Astrocyte (in vitro differentiated cells and primary cell): Measurements from ENCODE around the gene TLK2. TPM values are rescaled to one million over a fixed set of nuclear protein-coding genes. Genes with fewer than 3 reads are reported as not detected.

Experiments used
- DNase-seq: peaks from one replicate; pipeline ENCODE4 v3.0.0-alpha.2; 2010; ENCODE audit warnings: low read depth
- FAIRE-seq: peaks from 2 replicates; lab custom pipeline; 2011; peaks lifted over from hg19 to GRCh38; lab: Jason Lieb, UNC
- H2AFZ ChIP-seq: 2 replicates; pipeline ENCODE4 v1.6.0; 2012; ENCODE audit warnings: low read depth, low read length, inconsistent platforms
- H3K27ac ChIP-seq: 2 replicates; pipeline ENCODE4 v1.5.1; 2011; ENCODE audit warnings: low read depth, low read length, inconsistent platforms
- H3K27me3 ChIP-seq: 2 replicates; pipeline ENCODE4 v1.6.0; 2011; ENCODE audit warnings: low read length, inconsistent platforms; ENCODE audit not compliant: insufficient read depth
- H3K36me3 ChIP-seq: 2 replicates; pipeline ENCODE4 v1.5.1; 2011; ENCODE audit warnings: low read length, inconsistent platforms; ENCODE audit not compliant: insufficient read depth
- H3K4me1 ChIP-seq: 2 replicates; pipeline ENCODE4 v1.5.1; 2011; ENCODE audit warnings: low read length, inconsistent platforms; ENCODE audit not compliant: insufficient read depth
- H3K4me2 ChIP-seq: 2 replicates; pipeline ENCODE4 v1.6.0; 2012; ENCODE audit warnings: low read length, inconsistent platforms
- H3K4me3 ChIP-seq: 2 replicates; pipeline ENCODE4 v1.5.1; 2011; ENCODE audit warnings: low read depth, mild to moderate bottlenecking, low read length, inconsistent platforms; ENCODE audit not compliant: insufficient read depth
- H3K79me2 ChIP-seq: 2 replicates; pipeline ENCODE4 v1.6.0; 2012; ENCODE audit warnings: mild to moderate bottlenecking, low read length, inconsistent platforms; ENCODE audit not compliant: insufficient read depth
- H3K9ac ChIP-seq: 2 replicates; pipeline ENCODE4 v1.6.0; 2012; ENCODE audit warnings: mild to moderate bottlenecking, low read length, inconsistent platforms
- H3K9me3 ChIP-seq: 2 replicates; pipeline ENCODE4 v1.5.1; 2012; ENCODE audit warnings: low read depth, mild to moderate bottlenecking, low read length, inconsistent platforms; ENCODE audit not compliant: insufficient read depth
- H4K20me1 ChIP-seq: 2 replicates; pipeline ENCODE4 v1.6.0; 2012; ENCODE audit warnings: low read length, inconsistent platforms; ENCODE audit not compliant: insufficient read depth
- H3K27ac Mint-ChIP-seq: one replicate; pipeline ENCODE4 v1.8.0; 2021; ENCODE audit warnings: mild to moderate bottlenecking, mixed read lengths; ENCODE audit not compliant: unreplicated experiment
- H3K27me3 Mint-ChIP-seq: one replicate; pipeline ENCODE4 v1.8.0; 2021; ENCODE audit warnings: low read depth, mixed read lengths; ENCODE audit not compliant: unreplicated experiment
- H3K36me3 Mint-ChIP-seq: one replicate; pipeline ENCODE4 v1.8.0; 2021; ENCODE audit warnings: low read depth, mixed read lengths; ENCODE audit not compliant: unreplicated experiment
- H3K4me1 Mint-ChIP-seq: one replicate; pipeline ENCODE4 v1.8.0; 2021; ENCODE audit warnings: low read depth, mixed read lengths; ENCODE audit not compliant: unreplicated experiment
- H3K4me3 Mint-ChIP-seq: one replicate; pipeline ENCODE4 v1.8.0; 2021; ENCODE audit warnings: mild to moderate bottlenecking, moderate library complexity, mixed read lengths; ENCODE audit not compliant: unreplicated experiment
- H3K9me3 Mint-ChIP-seq: one replicate; pipeline ENCODE4 v1.8.0; 2021; ENCODE audit warnings: mild to moderate bottlenecking, mixed read lengths; ENCODE audit not compliant: unreplicated experiment
- EZH2 ChIP-seq: IDR thresholded peaks from 2 replicates; pipeline ENCODE4 v1.6.1; 2012; ENCODE audit warnings: mild to moderate bottlenecking, low read length, inconsistent platforms; ENCODE audit not compliant: insufficient read depth
- total RNA-seq: library from RNA; stranded (reverse); gene quantifications from 2 replicates; pipeline ENCODE4 v1.2.1, GENCODE V29; 2021
- TF ChIP-seq, protein P1 (sequence below): IDR thresholded peaks from 2 replicates; pipeline ENCODE4 v1.5.1; 2011; ENCODE audit warnings: low read depth, mild to moderate bottlenecking, inconsistent platforms, low read length, moderate library complexity; ENCODE audit not compliant: insufficient read depth

Gene TLK2
- total RNA-seq, 1 donor from 2014 or later, result 53.0 TPM

DNA sequence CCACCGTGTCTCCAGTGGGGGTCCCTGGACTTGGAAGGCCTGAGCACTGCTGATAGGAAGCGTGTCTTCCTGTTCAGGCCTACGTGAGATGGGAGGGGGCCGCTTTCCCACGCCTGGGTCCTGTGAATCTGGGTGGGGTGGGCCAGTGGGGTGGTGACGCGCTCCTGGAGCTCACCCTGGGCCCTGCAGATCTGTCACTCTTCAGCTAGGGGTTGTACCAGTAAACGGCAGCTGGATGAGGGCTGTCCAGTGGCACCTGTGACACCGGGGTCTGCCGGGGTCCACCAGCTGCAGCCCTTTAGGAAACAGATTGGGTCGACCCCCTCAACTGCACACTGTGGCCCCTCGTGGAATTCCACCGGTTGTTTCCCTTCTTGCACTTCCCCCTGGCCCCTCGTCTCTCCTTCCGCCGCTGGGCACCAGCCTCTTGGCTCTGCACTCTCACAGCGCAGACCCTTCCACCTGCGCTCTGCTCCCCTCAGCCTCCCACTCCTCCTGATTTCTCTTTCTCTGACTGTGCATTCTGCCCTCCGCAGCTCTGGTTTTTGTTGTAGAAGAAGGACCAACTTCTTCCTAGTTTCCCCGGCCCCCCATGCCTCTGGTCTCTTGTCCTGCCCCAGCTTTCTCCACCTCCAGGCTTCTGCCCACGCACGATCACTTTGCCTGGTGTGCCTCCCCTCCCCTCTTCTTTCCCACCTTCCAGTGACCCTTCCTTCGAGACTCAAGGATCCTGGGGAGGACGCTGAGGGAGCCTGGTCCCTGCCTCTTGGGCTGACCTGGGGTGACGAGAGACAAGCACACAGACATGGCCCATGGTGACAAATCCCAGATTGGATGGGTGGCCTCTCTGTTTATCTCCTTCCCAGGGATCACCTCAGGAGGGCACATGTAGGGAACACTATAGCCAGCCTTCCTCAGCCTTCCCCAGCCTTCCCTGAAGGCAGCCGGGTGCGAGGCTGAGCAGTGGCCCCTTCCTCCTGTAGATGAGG lies 153.6 kb downstream of the TLK2 start:
- H3K4me3 ChIP-seq, result no peak overlapping the region
- H3K27me3 ChIP-seq, result no peaks in the 10 kb centered on the region
- no peak overlapping the region for H3K4me3 Mint-ChIP-seq
- H3K36me3 Mint-ChIP-seq, result peaks cover 23% of the 10 kb centered on the region
- H3K36me3 ChIP-seq, result peaks cover 5% of the 10 kb centered on the region
- no peak for DNase-seq
- H4K20me1 ChIP-seq, result peaks cover 85% of the 10 kb centered on the region
- no peaks in the 10 kb centered on the region for H3K27me3 Mint-ChIP-seq
- no peaks in the 10 kb centered on the region for H3K9me3 Mint-ChIP-seq
- TF ChIP-seq, protein P1, sequence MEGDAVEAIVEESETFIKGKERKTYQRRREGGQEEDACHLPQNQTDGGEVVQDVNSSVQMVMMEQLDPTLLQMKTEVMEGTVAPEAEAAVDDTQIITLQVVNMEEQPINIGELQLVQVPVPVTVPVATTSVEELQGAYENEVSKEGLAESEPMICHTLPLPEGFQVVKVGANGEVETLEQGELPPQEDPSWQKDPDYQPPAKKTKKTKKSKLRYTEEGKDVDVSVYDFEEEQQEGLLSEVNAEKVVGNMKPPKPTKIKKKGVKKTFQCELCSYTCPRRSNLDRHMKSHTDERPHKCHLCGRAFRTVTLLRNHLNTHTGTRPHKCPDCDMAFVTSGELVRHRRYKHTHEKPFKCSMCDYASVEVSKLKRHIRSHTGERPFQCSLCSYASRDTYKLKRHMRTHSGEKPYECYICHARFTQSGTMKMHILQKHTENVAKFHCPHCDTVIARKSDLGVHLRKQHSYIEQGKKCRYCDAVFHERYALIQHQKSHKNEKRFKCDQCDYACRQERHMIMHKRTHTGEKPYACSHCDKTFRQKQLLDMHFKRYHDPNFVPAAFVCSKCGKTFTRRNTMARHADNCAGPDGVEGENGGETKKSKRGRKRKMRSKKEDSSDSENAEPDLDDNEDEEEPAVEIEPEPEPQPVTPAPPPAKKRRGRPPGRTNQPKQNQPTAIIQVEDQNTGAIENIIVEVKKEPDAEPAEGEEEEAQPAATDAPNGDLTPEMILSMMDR, result no peak
- TF ChIP-seq EZH2, result no peak
- peak overlapping the region; percentile 96 for H3K27ac Mint-ChIP-seq
- H3K79me2 ChIP-seq, result peaks cover 97% of the 10 kb centered on the region
- H2AFZ ChIP-seq, result no peak overlapping the region
- no peaks in the 10 kb centered on the region for H3K9me3 ChIP-seq
- no peak overlapping the region for H3K27ac ChIP-seq
- peak overlapping the region; percentile 99 for H3K4me2 ChIP-seq
- peaks cover 48% of the 10 kb centered on the region for H3K4me1 Mint-ChIP-seq
- H3K4me1 ChIP-seq, result peaks cover 43% of the 10 kb centered on the region
- no peak overlapping the region for H3K9ac ChIP-seq
- no peak for FAIRE-seq

DNA sequence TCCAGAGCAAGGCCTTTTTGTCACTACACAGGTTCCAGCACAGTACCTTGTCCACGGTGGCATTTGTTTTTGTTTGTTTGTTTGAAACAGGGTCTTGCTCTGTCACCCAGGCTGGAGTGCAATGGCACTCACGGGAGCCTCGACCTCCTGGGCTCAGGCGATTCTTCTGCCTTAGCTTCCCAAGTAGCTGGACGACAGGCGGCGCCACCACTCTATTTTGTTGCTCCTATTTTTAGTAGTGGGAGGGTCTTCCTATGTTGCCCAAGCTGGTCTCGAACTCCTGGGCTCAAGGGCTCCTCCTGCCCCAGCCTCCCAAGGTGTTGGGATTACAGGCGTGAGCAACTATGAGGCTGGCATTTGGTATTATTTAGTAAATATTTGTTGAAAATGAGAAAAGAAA lies 159.2 kb downstream of the TLK2 start:
- peaks cover 93% of the 10 kb centered on the region for H3K79me2 ChIP-seq
- H3K36me3 ChIP-seq, result peaks cover 8% of the 10 kb centered on the region
- H3K9me3 ChIP-seq, result no peaks in the 10 kb centered on the region
- FAIRE-seq, result no peak
- no peak overlapping the region for H3K4me3 Mint-ChIP-seq
- no peak overlapping the region for H3K27ac ChIP-seq
- DNase-seq, result no peak
- H3K4me3 ChIP-seq, result no peak overlapping the region
- no peaks in the 10 kb centered on the region for H3K9me3 Mint-ChIP-seq
- no peak overlapping the region for H2AFZ ChIP-seq
- peak overlapping the region; percentile 14 for H3K9ac ChIP-seq
- H3K4me2 ChIP-seq, result no peak overlapping the region
- peaks cover 81% of the 10 kb centered on the region for H4K20me1 ChIP-seq
- H3K27ac Mint-ChIP-seq, result no peak overlapping the region
- H3K27me3 Mint-ChIP-seq, result no peaks in the 10 kb centered on the region
- H3K4me1 Mint-ChIP-seq, result peaks cover 19% of the 10 kb centered on the region
- TF ChIP-seq, protein P1, result no peak
- TF ChIP-seq EZH2, result no peak
- H3K36me3 Mint-ChIP-seq, result peaks cover 15% of the 10 kb centered on the region
- no peaks in the 10 kb centered on the region for H3K27me3 ChIP-seq
- H3K4me1 ChIP-seq, result peaks cover 8% of the 10 kb centered on the region

DNA sequence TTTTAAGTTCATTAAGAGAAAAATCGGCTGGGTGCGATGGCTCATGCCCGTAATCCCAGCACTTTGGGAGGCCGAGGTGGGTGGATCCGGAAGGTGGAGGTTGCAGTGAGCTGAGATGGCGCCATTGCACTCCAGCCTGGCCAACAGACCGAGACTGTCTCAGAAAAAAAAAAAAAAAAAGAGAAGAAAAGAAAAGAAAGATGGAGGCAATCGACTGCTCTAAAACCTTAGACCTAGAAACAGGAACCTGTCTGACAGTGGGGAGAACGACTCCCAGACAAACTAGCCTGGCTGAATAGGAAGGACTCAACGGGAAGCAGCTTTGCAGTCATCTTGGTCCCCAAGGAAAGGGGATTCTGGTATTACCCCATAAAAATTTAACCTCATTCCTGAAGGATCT lies 162.5 kb downstream of the TLK2 start:
- Mint-ChIP-seq H3K27ac (peak overlapping the region; percentile 14), H3K36me3 (peaks cover 11% of the 10 kb centered on the region), H3K4me1 (peaks cover 4% of the 10 kb centered on the region), H3K27me3 (no peaks in the 10 kb centered on the region), H3K9me3 (no peaks in the 10 kb centered on the region), H3K4me3 (no peak overlapping the region)
- Histone ChIP-seq H3K4me2 (no peak overlapping the region), H3K9ac (no peak overlapping the region), H3K9me3 (no peaks in the 10 kb centered on the region), H3K4me1 (peaks cover 2% of the 10 kb centered on the region), H3K4me3 (no peak overlapping the region), H2AFZ (no peak overlapping the region), H4K20me1 (peaks cover 76% of the 10 kb centered on the region), H3K27ac (no peak overlapping the region), H3K27me3 (no peaks in the 10 kb centered on the region), H3K36me3 (peaks cover 8% of the 10 kb centered on the region), H3K79me2 (peaks cover 88% of the 10 kb centered on the region)
- no peak for DNase-seq
- no peak for TF ChIP-seq EZH2
- TF ChIP-seq, protein P1, result no peak
- FAIRE-seq, result no peak
